GM21717 (cell line): ENCODE results near the gene CTDSP2.
"Not testable (repeated sequence)": the region's sequence is repeated elsewhere in the genome, so short reads cannot be mapped to it uniquely, and the experiment has no call there.

Source experiments
- ATAC-seq: cut with Tn5 transposase; IDR thresholded peaks from one replicate; pipeline ENCODE4 v1.9.1; 2021; ENCODE audit warnings: mild to moderate bottlenecking, moderate library complexity; ENCODE audit not compliant: unreplicated experiment

Gene CTDSP2

GRCh38 chr12:57836442-57837375 is 9.8 kb downstream of the CTDSP2 start:
- peak; percentile 56 for ATAC-seq

GRCh38 chr12:57835366-57836288 is 10.9 kb downstream of the CTDSP2 start:
- ATAC-seq: no peak

- ATAC-seq: no peak
Measured at GRCh38 chr12:57834086-57834876, 12.2 kb downstream of the CTDSP2 start.

- ATAC-seq: no peak
Measured at GRCh38 chr12:57833672-57834071, 12.9 kb downstream of the CTDSP2 start.

- ATAC-seq: no peak
Measured at GRCh38 chr12:57832966-57833365, 13.6 kb downstream of the CTDSP2 start.

- no peak for ATAC-seq
Measured at GRCh38 chr12:57830393-57830792, 16.1 kb downstream of the CTDSP2 start.

GRCh38 chr12:57829025-57829777 is 17.3 kb downstream of the CTDSP2 start:
- ATAC-seq: no peak

GRCh38 chr12:57826966-57827365 is 19.6 kb downstream of the CTDSP2 start:
- no peak for ATAC-seq

GRCh38 chr12:57826400-57826799 is 20.1 kb downstream of the CTDSP2 start:
- no peak for ATAC-seq

- ATAC-seq: no peak
Measured at GRCh38 chr12:57825451-57825850, 21.1 kb downstream of the CTDSP2 start.

GRCh38 chr12:57823908-57824640 is 22.5 kb downstream of the CTDSP2 start:
- no peak for ATAC-seq

GRCh38 chr12:57823131-57823907 is 23.2 kb downstream of the CTDSP2 start:
- no peak for ATAC-seq

- ATAC-seq: no peak
Measured at GRCh38 chr12:57822392-57823130, 24.0 kb downstream of the CTDSP2 start.

- no peak for ATAC-seq
Measured at GRCh38 chr12:57821474-57822214, 24.9 kb downstream of the CTDSP2 start.

GRCh38 chr12:57821015-57821414 is 25.5 kb downstream of the CTDSP2 start:
- ATAC-seq: not testable (repeated sequence)

GRCh38 chr12:57820119-57820518 is 26.4 kb downstream of the CTDSP2 start:
- ATAC-seq: not testable (repeated sequence)

GRCh38 chr12:57817990-57818331 is 28.6 kb downstream of the CTDSP2 start:
- not testable (repeated sequence) for ATAC-seq
